Epidermal melanocyte (primary cell): ENCODE measurements around the gene RGS1.

Experiments
- DNase-seq: peaks from one replicate; pipeline ENCODE4 v3.0.0; 2011; ENCODE audit warnings: low spot score; ENCODE audit not compliant: insufficient read length

RGS1 gene

DNA sequence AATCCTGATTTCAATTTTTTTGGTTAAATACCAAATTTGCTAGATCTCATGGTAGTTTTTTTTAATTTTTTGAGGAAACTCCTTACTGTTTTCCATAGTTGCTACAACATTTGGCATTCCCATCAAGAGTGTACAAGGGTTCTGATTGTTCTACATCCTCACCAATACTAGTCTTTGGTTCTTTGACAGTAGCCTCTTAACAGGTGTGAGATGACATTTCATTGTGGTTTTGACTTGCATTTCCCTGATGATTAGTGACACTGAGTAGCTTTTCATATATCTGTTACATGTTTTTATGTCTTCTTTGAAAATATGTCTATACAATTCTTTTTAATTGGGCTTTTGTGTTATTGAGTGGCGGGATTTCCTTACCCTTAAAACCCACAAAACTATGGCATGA lies 39.5 kb downstream of the RGS1 start:
- DNase-seq, result no peak

GRCh38 chr1:192620071-192620635 lies 44.6 kb downstream of the RGS1 start:
- DNase-seq, result no peak

GRCh38 chr1:192626366-192627179 lies 51.0 kb downstream of the RGS1 start:
- no peak for DNase-seq

DNA sequence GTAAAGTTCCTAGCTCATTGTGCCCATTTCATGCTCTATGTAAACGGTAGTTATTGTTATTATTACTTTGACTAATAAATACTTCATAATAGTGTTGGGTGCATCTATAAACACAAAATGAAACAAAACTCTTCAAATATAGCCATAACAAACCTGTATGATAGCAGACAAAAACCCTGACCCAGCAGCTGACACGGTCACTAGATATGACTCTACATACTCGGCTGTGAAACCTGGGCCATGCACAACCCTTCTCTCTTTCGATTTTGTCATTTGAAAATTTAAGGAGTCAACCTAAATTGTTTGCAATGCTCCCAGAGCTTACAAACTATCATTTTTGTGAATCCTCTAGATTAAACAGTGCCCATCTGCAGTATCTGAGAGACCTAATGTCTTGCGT lies 52.3 kb downstream of the RGS1 start:
- no peak for DNase-seq

DNA sequence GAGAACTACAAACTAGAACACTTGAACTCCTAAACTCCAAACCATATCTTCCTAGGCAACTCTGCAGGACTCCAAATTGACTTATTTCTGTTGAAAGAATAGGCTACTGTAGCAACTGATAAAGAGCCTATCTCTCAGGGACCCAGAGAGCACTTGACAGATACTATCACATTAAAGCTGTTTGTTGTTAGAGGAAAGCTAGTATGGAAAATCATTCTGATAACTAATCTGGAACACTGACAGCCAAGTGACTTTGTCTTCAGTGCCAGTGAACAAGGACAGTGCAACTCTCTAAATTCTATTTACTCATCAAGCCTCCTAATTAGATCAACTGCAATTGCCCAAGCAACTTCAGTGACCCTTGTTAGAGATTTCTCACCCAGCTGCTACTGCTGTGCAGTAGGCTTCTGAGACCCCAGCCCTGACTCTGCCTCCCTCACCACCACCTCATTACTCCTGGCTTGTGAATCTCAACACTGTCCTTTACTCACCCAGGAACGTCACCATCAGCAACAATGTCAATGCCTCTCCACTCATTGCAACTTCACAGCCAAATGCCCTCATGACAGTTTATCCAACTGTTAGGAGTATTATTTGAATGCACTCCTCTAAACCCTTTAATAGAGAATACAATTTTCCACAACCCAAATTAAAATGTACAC lies 53.0 kb downstream of the RGS1 start:
- DNase-seq, result no peak

DNA sequence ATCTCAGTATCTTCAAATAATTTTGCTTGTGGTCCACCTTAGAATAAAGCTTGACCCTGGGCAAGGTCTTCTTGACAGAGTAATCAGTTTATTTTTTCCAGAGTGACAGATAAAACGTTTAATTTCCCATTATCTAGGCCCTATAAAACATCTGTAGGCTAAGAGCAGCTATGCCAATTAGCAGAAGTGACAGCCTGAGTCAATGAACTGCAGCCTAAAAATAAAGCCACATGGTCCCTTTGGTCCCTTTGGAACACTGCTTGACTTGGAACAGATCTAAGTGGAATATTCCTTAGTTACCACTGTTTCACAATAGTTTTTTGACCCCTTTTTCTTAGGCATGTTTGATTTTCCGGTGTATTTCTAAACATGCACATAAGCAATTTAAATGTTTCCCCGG lies 54.0 kb downstream of the RGS1 start:
- DNase-seq, result no peak
